ENCODE measurements around the gene TDRD15. TPM values are rescaled to one million over a fixed set of nuclear protein-coding genes. Genes with fewer than 3 reads are reported as not detected.

The TDRD15 gene
- total RNA-seq, 1 experiment from 2014 or later = not detected

- no peaks in the 10 kb centered on the region for H3K27me3 ChIP-seq (replicated peaks)
- H3K36me3 ChIP-seq = no peaks in the 10 kb centered on the region
- no peaks in the 10 kb centered on the region for H3K9me3 ChIP-seq (replicated peaks)
- H3K27ac ChIP-seq = no peak overlapping the region
- no peak for DNase-seq (ENCODE audit: low read depth in 1 of 2, low spot score in 2 of 2)
- no peak overlapping the region for H3K4me3 ChIP-seq
- no peaks in the 10 kb centered on the region for H3K4me1 ChIP-seq (replicated peaks)
Observed at GRCh38 chr2:21161832-21162614, 38.3 kb downstream of the TDRD15 start.

DNA sequence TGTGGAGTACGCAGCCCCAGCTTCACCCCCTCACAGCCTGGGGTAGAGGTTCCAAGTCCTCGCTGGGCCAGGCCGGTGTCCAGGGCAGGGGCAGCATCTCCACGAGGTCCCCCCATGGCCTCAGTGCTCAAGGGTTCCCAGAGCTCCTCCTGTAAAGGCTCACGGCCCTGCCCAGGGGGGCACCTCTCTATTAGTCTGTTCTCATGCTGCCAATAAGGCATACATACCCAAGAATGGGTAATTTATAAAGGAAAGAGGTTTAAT lies 38.8 kb downstream of the TDRD15 start:
- Histone ChIP-seq H3K27me3 (replicated peaks) (no peaks in the 10 kb centered on the region), H3K27ac (no peak overlapping the region), H3K4me3 (no peak overlapping the region), H3K36me3 (no peaks in the 10 kb centered on the region), H3K9me3 (replicated peaks) (no peaks in the 10 kb centered on the region), H3K4me1 (replicated peaks) (no peaks in the 10 kb centered on the region)
- no peak for DNase-seq (ENCODE audit: low read depth in 1 of 2, low spot score in 2 of 2)

DNA sequence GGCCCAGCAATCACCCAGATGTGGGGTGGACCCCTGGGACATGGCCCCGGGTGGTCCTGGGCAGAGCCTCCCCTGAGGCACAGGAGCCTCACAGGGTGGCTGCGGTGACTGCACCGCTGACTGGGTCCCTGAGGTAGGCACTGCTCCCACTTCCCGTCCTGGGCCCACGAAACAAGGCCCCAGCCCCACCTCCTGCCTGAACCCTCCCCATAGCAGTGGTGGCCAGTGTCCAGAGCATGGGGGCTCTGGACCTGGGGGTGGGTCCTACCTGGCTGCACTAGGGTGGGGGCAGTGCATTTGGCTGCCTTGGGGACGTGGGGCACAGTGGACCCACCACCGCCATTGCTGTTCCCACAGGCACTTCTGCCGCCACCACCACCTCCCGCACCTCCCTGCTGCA lies 39.4 kb downstream of the TDRD15 start:
- H3K27me3 ChIP-seq (replicated peaks) = no peaks in the 10 kb centered on the region
- no peaks in the 10 kb centered on the region for H3K36me3 ChIP-seq
- no peaks in the 10 kb centered on the region for H3K9me3 ChIP-seq (replicated peaks)
- no peak for DNase-seq (ENCODE audit: low read depth in 1 of 2, low spot score in 2 of 2)
- H3K27ac ChIP-seq = no peak overlapping the region
- no peak overlapping the region for H3K4me3 ChIP-seq
- no peaks in the 10 kb centered on the region for H3K4me1 ChIP-seq (replicated peaks)

- H3K27me3 ChIP-seq (replicated peaks) = no peaks in the 10 kb centered on the region
- no peak overlapping the region for H3K4me3 ChIP-seq
- H3K36me3 ChIP-seq = no peaks in the 10 kb centered on the region
- no peak overlapping the region for H3K27ac ChIP-seq
- H3K9me3 ChIP-seq (replicated peaks) = no peaks in the 10 kb centered on the region
- no peaks in the 10 kb centered on the region for H3K4me1 ChIP-seq (replicated peaks)
- DNase-seq (ENCODE audit: low read depth in 1 of 2, low spot score in 2 of 2) = no peak
Observed at GRCh38 chr2:21165350-21165749, 41.6 kb downstream of the TDRD15 start.

- DNase-seq (ENCODE audit: low read depth in 1 of 2, low spot score in 2 of 2) = no peak
- Histone ChIP-seq H3K36me3 (no peaks in the 10 kb centered on the region), H3K9me3 (replicated peaks) (no peaks in the 10 kb centered on the region), H3K4me3 (no peak overlapping the region), H3K4me1 (replicated peaks) (no peaks in the 10 kb centered on the region), H3K27me3 (replicated peaks) (no peaks in the 10 kb centered on the region), H3K27ac (no peak overlapping the region)
Observed at GRCh38 chr2:21175895-21176646, 52.3 kb downstream of the TDRD15 start.

DNA sequence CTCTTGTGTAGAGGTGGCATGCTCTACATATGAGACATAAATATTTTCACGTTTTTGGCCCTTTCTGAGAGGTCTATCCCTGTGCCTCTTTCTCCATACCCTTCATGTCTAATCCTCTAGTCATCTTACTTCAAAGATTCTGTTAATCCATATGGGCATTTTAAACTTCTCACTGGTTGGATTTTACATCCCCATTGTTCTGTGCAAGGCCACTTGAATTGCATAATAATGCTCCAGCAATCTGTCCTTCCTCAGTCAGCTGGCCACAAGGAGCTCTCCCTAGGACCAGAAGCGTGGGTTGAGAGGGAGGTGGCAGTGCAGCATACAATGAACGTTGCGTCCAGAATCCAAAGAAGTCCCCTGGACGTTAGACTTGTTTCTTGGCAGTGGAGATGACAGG lies 58.2 kb downstream of the TDRD15 start:
- Histone ChIP-seq H3K4me1 (replicated peaks) (no peaks in the 10 kb centered on the region), H3K27ac (no peak overlapping the region), H3K9me3 (replicated peaks) (no peaks in the 10 kb centered on the region), H3K36me3 (no peaks in the 10 kb centered on the region), H3K27me3 (replicated peaks) (no peaks in the 10 kb centered on the region), H3K4me3 (no peak overlapping the region)
- DNase-seq (ENCODE audit: low read depth in 1 of 2, low spot score in 2 of 2) = no peak

- no peaks in the 10 kb centered on the region for H3K4me1 ChIP-seq (replicated peaks)
- H3K9me3 ChIP-seq (replicated peaks) = no peaks in the 10 kb centered on the region
- no peak overlapping the region for H3K27ac ChIP-seq
- no peaks in the 10 kb centered on the region for H3K27me3 ChIP-seq (replicated peaks)
- no peak for DNase-seq (ENCODE audit: low read depth in 1 of 2, low spot score in 2 of 2)
- no peak overlapping the region for H3K4me3 ChIP-seq
- H3K36me3 ChIP-seq = no peaks in the 10 kb centered on the region
Observed at GRCh38 chr2:21183306-21183705, 59.5 kb downstream of the TDRD15 start.

GRCh38 chr2:21183726-21184125 lies 60.0 kb downstream of the TDRD15 start:
- DNase-seq (ENCODE audit: low read depth in 1 of 2, low spot score in 2 of 2) = no peak
- Histone ChIP-seq H3K27ac (no peak overlapping the region), H3K27me3 (replicated peaks) (no peaks in the 10 kb centered on the region), H3K36me3 (no peaks in the 10 kb centered on the region), H3K4me3 (no peak overlapping the region), H3K9me3 (replicated peaks) (no peaks in the 10 kb centered on the region), H3K4me1 (replicated peaks) (no peaks in the 10 kb centered on the region)

DNA sequence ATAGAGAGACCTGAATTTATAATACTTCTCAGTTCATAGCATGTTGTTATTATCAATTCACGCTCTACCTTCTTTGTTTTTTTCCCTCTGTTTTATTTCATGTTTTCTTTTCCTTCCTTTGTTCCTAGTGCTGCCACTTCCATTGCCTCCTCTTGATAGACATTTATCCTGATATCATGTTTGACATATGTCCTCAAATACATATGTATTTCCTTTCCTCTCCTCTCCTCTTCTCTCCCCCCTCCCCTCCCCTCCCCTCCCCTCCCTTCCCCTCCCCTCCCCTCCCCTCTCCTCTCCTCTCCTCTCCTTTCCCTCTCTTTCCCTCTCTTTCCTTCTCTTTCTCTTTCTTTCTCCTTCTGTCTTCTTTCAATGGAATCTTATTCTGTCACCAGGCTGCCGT lies 67.8 kb downstream of the TDRD15 start:
- no peaks in the 10 kb centered on the region for H3K9me3 ChIP-seq (replicated peaks)
- H3K4me1 ChIP-seq (replicated peaks) = no peaks in the 10 kb centered on the region
- DNase-seq (ENCODE audit: low read depth in 1 of 2, low spot score in 2 of 2) = no peak
- H3K36me3 ChIP-seq = no peaks in the 10 kb centered on the region
- H3K4me3 ChIP-seq = no peak overlapping the region
- no peak overlapping the region for H3K27ac ChIP-seq
- H3K27me3 ChIP-seq (replicated peaks) = no peaks in the 10 kb centered on the region

Other genes starting within 250 kb of the TDRD15 start
- gene APOB, start 79.9 kb upstream of the TDRD15 start, total RNA-seq (2014; rRNA removed; shearing (Covaris generic)) = not detected in 2 replicates

All from SJSA1 (cell line).